Measurements from ENCODE around the gene STK24. TPM values are rescaled to one million over a fixed set of nuclear protein-coding genes. Genes with fewer than 3 reads are reported as not detected.

The STK24 gene
- total RNA-seq, 1 donor from 2014 or later, result 88.4 TPM

DNA sequence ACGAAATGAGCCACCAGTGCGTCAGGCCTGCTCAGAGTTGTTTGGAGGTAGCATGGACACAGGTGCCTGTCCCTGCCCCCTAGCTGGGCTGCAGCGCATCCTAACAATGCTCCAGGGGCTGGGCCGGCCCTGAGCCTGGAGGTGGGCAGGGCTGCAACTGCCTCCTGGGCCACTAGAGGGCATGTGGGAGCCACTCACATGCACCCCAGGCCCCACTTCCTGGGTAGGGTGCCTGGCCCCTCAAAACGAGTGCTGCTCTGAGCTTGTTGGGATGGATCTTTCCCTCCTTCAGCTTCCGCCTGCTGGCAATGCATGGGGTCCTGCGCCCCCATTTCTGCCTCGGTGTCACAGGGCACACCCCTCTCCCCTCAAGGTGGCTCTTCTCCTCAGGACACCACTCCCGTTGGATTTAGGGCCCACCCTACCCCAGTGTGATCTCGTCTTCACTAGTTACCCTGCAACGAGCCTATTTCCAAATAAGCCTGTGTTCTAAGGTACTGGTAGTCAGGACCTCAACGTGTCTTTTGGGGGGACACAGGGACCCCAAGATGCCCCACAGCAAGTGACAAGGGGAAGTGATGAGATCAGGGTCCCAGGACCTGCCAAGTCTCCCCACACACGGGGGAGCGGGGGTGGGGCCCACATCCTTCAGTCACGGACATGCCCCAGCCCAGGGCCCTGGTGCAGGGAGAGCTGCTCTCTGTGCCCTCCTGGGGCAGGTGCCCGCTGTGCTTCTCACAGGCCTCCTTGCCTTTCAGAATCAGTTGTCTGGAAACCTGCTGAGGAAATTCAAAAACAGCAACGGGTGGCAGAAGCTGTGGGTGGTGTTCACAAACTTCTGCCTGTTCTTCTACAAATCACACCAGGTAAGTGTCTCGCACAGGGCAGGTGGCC lies 131.3 kb downstream of the STK24 start:
- peak; percentile 50 to 79 for DNase-seq (ENCODE audit: low spot score in 2 of 2, unreplicated experiment in 2 of 2)
- Mint-ChIP-seq H3K4me1 (no peaks in the 10 kb centered on the region), H3K4me3 (no peak overlapping the region), H3K27me3 (ENCODE audit: low read depth) (no peaks in the 10 kb centered on the region), H3K27ac (peak overlapping the region; percentile 47), H3K36me3 (peaks cover 35% of the 10 kb centered on the region), H3K9me3 (no peaks in the 10 kb centered on the region)
- TF ChIP-seq, protein P1, sequence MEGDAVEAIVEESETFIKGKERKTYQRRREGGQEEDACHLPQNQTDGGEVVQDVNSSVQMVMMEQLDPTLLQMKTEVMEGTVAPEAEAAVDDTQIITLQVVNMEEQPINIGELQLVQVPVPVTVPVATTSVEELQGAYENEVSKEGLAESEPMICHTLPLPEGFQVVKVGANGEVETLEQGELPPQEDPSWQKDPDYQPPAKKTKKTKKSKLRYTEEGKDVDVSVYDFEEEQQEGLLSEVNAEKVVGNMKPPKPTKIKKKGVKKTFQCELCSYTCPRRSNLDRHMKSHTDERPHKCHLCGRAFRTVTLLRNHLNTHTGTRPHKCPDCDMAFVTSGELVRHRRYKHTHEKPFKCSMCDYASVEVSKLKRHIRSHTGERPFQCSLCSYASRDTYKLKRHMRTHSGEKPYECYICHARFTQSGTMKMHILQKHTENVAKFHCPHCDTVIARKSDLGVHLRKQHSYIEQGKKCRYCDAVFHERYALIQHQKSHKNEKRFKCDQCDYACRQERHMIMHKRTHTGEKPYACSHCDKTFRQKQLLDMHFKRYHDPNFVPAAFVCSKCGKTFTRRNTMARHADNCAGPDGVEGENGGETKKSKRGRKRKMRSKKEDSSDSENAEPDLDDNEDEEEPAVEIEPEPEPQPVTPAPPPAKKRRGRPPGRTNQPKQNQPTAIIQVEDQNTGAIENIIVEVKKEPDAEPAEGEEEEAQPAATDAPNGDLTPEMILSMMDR (IDR thresholded peaks at IDR 0.05; ENCODE audit: unreplicated experiment), result peak; percentile 80

DNA sequence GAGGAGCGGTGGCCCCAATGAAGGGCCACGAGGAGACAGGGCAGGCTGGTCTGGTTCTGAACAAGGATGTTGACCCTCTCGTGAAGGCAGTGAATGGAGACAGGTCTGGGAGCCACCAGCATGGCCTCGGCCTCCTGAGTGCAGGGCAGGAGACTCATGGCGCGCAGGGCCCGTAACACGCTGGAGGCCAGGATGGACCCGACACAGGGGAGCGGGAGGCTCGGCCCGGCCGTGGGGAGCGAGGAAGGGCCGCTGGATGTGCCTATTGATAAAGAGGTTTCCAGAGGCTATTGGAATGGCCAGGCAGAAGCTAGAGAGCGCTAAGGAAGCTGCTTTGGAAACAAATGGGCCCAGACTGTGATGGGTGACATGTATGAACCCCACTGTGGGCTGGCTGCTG lies 132.5 kb downstream of the STK24 start:
- H3K36me3 Mint-ChIP-seq, result peaks cover 40% of the 10 kb centered on the region
- H3K27me3 Mint-ChIP-seq (ENCODE audit: low read depth), result no peaks in the 10 kb centered on the region
- TF ChIP-seq, protein P1 (IDR thresholded peaks at IDR 0.05; ENCODE audit: unreplicated experiment), result no peak
- DNase-seq (ENCODE audit: low spot score in 2 of 2, unreplicated experiment in 2 of 2), result no peak
- H3K4me1 Mint-ChIP-seq, result no peaks in the 10 kb centered on the region
- no peak overlapping the region for H3K4me3 Mint-ChIP-seq
- H3K27ac Mint-ChIP-seq, result peak overlapping the region; percentile 21
- no peaks in the 10 kb centered on the region for H3K9me3 Mint-ChIP-seq

GRCh38 chr13:98443800-98444325 lies 133.0 kb downstream of the STK24 start:
- H3K9me3 Mint-ChIP-seq, result no peaks in the 10 kb centered on the region
- H3K4me3 Mint-ChIP-seq, result no peak overlapping the region
- TF ChIP-seq, protein P1 (IDR thresholded peaks at IDR 0.05; ENCODE audit: unreplicated experiment), result no peak
- H3K36me3 Mint-ChIP-seq, result peaks cover 36% of the 10 kb centered on the region
- no peaks in the 10 kb centered on the region for H3K4me1 Mint-ChIP-seq
- peak overlapping the region; percentile 21 for H3K27ac Mint-ChIP-seq
- no peaks in the 10 kb centered on the region for H3K27me3 Mint-ChIP-seq (ENCODE audit: low read depth)
- DNase-seq (ENCODE audit: low spot score in 2 of 2, unreplicated experiment in 2 of 2), result no peak

- H3K4me3 Mint-ChIP-seq, result no peak overlapping the region
- no peaks in the 10 kb centered on the region for H3K9me3 Mint-ChIP-seq
- no peaks in the 10 kb centered on the region for H3K4me1 Mint-ChIP-seq
- DNase-seq (ENCODE audit: low spot score in 2 of 2, unreplicated experiment in 2 of 2), result no peak
- no peaks in the 10 kb centered on the region for H3K27me3 Mint-ChIP-seq (ENCODE audit: low read depth)
- H3K27ac Mint-ChIP-seq, result peak overlapping the region; percentile 16
- peaks cover 34% of the 10 kb centered on the region for H3K36me3 Mint-ChIP-seq
- TF ChIP-seq, protein P1 (IDR thresholded peaks at IDR 0.05; ENCODE audit: unreplicated experiment), result no peak
Observed at GRCh38 chr13:98443329-98443728, 133.6 kb downstream of the STK24 start.

GRCh38 chr13:98442391-98443230 lies 134.3 kb downstream of the STK24 start:
- Mint-ChIP-seq H3K36me3 (peaks cover 29% of the 10 kb centered on the region), H3K27me3 (ENCODE audit: low read depth) (no peaks in the 10 kb centered on the region), H3K27ac (peak overlapping the region; percentile 16), H3K4me3 (no peak overlapping the region), H3K4me1 (no peaks in the 10 kb centered on the region), H3K9me3 (no peaks in the 10 kb centered on the region)
- DNase-seq (ENCODE audit: low spot score in 2 of 2, unreplicated experiment in 2 of 2), result no peak
- TF ChIP-seq, protein P1 (IDR thresholded peaks at IDR 0.05; ENCODE audit: unreplicated experiment), result no peak

All from mesothelial cell of epicardium (in vitro differentiated cells).